HepG2 (cell line): ENCODE results near the gene TASP1. TPM values are rescaled to one million over a fixed set of nuclear protein-coding genes. Genes with fewer than 3 reads are reported as not detected.
A peak's percentile ranks its signal among the peaks of the same experiment; 100 is the strongest.

Experiments used
- ATF1 ChIP-seq: IDR thresholded peaks from 2 replicates; pipeline ENCODE4 v1.6.1; 2016; ENCODE audit warnings: mild to moderate bottlenecking, control low read depth
- GTF3A ChIP-seq: sonication (generic); formaldehyde crosslinking; conservative IDR thresholded peaks from 2 replicates; pipeline ENCODE4 v1.4.0; 2020; ENCODE audit warnings: mild to moderate bottlenecking, missing genetic modification reagents
- ZNF121 ChIP-seq: sonication (generic); formaldehyde crosslinking; IDR thresholded peaks from 2 replicates; pipeline ENCODE4 v1.5.0; 2020; ENCODE audit warnings: mild to moderate bottlenecking, missing genetic modification reagents
- ZNF768 ChIP-seq: sonication (generic); formaldehyde crosslinking; IDR thresholded peaks from 2 replicates; pipeline ENCODE4 v1.4.0; 2020; ENCODE audit warnings: missing genetic modification reagents
- ZNF790 ChIP-seq: sonication (generic); formaldehyde crosslinking; IDR thresholded peaks from 2 replicates; pipeline ENCODE4 v1.8.0; 2022; ENCODE audit warnings: missing genetic modification reagents, mild to moderate bottlenecking, borderline replicate concordance
- polyA plus RNA-seq, 8 experiments: library from polyadenylated mRNA; depleted of rRNA in 3 of 8; stranded (reverse) in 7 of 8; unstranded in 1 of 8; fragments of >200 nt; fragmentation: Illumina TruSeq in 4 of 8; extraction: Trizol in 4 of 8; gene quantifications; 2 replicates each; pipeline versions ENCODE4 v1.2.1 to v1.2.3, GENCODE V29; 2011 to 2016; ENCODE audit warnings: low read depth in 4 of 8, missing spikeins in 1 of 8, mixed read lengths in 1 of 8; ENCODE audit not compliant: insufficient read depth in 1 of 8
- total RNA-seq, 5 experiments: library from RNA; depleted of rRNA; stranded (reverse); fragments of >200 nt; fragmentation: Illumina TruSeq; extraction: Trizol; gene quantifications; 2 replicates each; pipeline ENCODE4 v1.2.3, GENCODE V29; 2016; ENCODE audit warnings: low read depth in 1 of 5
- TF ChIP-seq, protein P1 (sequence below): sonication (generic); formaldehyde crosslinking; IDR thresholded peaks from 2 replicates; pipeline ENCODE4 v1.4.0; 2020; ENCODE audit warnings: missing genetic modification reagents
- TF ChIP-seq, protein P2 (sequence below): sonication (generic); formaldehyde crosslinking; IDR thresholded peaks from 2 replicates; pipeline ENCODE4 v1.8.0; 2022; ENCODE audit warnings: missing genetic modification reagents, low read depth, mild to moderate bottlenecking, borderline replicate concordance
- TF ChIP-seq, protein P3 (sequence below): sonication (generic); formaldehyde crosslinking; IDR thresholded peaks from 2 replicates; pipeline ENCODE4 v1.8.0; 2022; ENCODE audit warnings: missing genetic modification reagents, mild to moderate bottlenecking, inconsistent platforms, borderline replicate concordance
- TF ChIP-seq, protein P4 (sequence below): sonication (generic); formaldehyde crosslinking; IDR thresholded peaks from 2 replicates; pipeline ENCODE4 v1.5.0; 2020; ENCODE audit warnings: mild to moderate bottlenecking, missing genetic modification reagents, borderline replicate concordance
- TF ChIP-seq, protein P5 (sequence below): sonication (generic); formaldehyde crosslinking; IDR thresholded peaks from 2 replicates; pipeline ENCODE4 v1.5.0; 2020; ENCODE audit warnings: missing genetic modification reagents
- TF ChIP-seq, protein P6 (sequence below): sonication (generic); formaldehyde crosslinking; IDR thresholded peaks from 2 replicates; pipeline ENCODE4 v1.8.1; 2023; ENCODE audit warnings: mild to moderate bottlenecking, missing genetic modification reagents
- TF ChIP-seq, protein P7 (sequence below): IDR thresholded peaks from 2 replicates; pipeline ENCODE4 v1.6.1; 2018; ENCODE audit warnings: missing genetic modification reagents, mild to moderate bottlenecking, missing compliant biosample characterization
- TF ChIP-seq, protein P8 (sequence below): sonication (generic); formaldehyde crosslinking; IDR thresholded peaks from 2 replicates; pipeline ENCODE4 v1.4.0; 2020; ENCODE audit warnings: missing genetic modification reagents

TASP1 gene
- total and polyA plus RNA-seq, 2 of the 13 experiments (the other 11 are each of a cell fraction or from before 2014, with no cell fraction given), result 10.0 to 25.2 TPM

DNA sequence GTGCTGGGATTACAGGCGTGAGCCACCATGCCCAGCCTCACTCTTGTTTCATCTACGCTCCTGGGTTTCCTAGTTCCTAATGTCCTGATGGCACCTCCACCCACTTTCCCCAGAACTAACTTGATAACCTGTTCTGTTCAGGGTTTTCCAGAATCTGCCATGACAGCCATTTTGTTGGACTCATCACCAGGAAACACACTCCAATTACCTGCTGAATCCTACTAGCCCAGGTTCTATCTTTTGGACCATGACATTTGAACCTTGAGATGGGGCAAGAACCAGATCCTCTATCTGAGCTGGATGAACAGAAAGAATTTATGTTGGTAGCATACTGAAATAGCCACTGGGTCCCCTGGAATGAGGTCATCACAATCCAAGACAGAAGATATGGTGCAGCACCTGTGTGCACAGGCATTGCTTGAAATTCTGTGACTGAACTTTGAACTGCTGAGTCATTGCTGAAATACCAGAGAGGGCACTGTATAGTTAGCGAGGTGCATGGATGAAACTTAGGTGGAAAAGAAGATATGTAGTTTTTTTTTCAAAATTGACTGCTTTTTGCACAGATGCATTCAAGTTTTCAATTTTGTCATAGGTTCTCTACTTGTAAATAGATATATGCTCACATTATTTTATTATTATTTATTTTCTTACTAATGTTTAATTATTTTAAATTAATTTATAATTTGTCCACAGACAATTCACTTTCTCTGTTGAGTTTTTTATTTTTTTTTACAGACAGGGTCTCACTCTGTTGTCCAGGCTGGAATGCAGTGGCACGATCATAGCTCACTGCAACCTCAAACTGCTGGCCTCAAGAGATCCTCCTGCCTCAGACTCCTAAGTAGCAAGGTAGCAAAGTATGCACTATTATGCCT is 42.8 kb upstream of the TASP1 start (continued):
- TF ChIP-seq, protein P1, sequence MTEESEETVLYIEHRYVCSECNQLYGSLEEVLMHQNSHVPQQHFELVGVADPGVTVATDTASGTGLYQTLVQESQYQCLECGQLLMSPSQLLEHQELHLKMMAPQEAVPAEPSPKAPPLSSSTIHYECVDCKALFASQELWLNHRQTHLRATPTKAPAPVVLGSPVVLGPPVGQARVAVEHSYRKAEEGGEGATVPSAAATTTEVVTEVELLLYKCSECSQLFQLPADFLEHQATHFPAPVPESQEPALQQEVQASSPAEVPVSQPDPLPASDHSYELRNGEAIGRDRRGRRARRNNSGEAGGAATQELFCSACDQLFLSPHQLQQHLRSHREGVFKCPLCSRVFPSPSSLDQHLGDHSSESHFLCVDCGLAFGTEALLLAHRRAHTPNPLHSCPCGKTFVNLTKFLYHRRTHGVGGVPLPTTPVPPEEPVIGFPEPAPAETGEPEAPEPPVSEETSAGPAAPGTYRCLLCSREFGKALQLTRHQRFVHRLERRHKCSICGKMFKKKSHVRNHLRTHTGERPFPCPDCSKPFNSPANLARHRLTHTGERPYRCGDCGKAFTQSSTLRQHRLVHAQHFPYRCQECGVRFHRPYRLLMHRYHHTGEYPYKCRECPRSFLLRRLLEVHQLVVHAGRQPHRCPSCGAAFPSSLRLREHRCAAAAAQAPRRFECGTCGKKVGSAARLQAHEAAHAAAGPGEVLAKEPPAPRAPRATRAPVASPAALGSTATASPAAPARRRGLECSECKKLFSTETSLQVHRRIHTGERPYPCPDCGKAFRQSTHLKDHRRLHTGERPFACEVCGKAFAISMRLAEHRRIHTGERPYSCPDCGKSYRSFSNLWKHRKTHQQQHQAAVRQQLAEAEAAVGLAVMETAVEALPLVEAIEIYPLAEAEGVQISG (CRISPR knock-in tag), result peak; percentile 67
- TF ChIP-seq GTF3A (CRISPR knock-in tag) (no peak; the same call in 1 of the 2 replicates), ZNF121 (CRISPR knock-in tag) (peak; percentile 86), ZNF790 (CRISPR knock-in tag) (no peak), ZNF768 (no peak; the same call in 1 of the 2 replicates), ATF1 (no peak)
- TF ChIP-seq, protein P2, sequence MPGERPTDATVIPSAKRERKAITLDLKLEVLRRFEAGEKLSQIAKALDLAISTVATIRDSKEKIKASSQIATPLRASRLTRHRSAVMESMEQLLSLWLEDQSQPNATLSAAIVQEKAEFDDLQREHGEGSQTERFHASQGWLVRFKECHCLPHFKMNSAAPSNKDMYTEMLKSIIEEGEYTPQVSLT, result no peak
- TF ChIP-seq, protein P3, sequence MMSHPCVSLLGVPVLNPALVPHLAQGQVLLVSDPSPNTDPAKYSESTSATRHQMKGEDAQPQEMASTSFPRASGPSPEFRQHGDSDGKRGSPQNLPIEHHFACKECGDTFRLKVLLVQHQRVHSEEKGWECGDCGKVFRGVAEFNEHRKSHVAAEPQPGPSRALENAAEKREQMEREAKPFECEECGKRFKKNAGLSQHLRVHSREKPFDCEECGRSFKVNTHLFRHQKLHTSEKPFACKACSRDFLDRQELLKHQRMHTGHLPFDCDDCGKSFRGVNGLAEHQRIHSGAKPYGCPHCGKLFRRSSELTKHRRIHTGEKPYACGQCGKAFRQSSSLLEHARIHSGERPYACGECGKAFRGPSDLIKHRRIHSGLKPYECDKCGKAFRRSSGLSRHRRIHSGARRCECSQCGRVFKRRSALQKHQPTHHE (CRISPR knock-in tag), result no peak
- TF ChIP-seq, protein P4, sequence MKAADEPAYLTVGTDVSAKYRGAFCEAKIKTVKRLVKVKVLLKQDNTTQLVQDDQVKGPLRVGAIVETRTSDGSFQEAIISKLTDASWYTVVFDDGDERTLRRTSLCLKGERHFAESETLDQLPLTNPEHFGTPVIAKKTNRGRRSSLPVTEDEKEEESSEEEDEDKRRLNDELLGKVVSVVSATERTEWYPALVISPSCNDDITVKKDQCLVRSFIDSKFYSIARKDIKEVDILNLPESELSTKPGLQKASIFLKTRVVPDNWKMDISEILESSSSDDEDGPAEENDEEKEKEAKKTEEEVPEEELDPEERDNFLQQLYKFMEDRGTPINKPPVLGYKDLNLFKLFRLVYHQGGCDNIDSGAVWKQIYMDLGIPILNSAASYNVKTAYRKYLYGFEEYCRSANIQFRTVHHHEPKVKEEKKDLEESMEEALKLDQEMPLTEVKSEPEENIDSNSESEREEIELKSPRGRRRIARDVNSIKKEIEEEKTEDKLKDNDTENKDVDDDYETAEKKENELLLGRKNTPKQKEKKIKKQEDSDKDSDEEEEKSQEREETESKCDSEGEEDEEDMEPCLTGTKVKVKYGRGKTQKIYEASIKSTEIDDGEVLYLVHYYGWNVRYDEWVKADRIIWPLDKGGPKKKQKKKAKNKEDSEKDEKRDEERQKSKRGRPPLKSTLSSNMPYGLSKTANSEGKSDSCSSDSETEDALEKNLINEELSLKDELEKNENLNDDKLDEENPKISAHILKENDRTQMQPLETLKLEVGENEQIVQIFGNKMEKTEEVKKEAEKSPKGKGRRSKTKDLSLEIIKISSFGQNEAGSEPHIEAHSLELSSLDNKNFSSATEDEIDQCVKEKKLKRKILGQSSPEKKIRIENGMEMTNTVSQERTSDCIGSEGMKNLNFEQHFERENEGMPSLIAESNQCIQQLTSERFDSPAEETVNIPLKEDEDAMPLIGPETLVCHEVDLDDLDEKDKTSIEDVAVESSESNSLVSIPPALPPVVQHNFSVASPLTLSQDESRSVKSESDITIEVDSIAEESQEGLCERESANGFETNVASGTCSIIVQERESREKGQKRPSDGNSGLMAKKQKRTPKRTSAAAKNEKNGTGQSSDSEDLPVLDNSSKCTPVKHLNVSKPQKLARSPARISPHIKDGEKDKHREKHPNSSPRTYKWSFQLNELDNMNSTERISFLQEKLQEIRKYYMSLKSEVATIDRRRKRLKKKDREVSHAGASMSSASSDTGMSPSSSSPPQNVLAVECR, result no peak
- TF ChIP-seq, protein P5, sequence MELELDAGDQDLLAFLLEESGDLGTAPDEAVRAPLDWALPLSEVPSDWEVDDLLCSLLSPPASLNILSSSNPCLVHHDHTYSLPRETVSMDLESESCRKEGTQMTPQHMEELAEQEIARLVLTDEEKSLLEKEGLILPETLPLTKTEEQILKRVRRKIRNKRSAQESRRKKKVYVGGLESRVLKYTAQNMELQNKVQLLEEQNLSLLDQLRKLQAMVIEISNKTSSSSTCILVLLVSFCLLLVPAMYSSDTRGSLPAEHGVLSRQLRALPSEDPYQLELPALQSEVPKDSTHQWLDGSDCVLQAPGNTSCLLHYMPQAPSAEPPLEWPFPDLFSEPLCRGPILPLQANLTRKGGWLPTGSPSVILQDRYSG (CRISPR knock-in tag), result no peak
- TF ChIP-seq, protein P6, sequence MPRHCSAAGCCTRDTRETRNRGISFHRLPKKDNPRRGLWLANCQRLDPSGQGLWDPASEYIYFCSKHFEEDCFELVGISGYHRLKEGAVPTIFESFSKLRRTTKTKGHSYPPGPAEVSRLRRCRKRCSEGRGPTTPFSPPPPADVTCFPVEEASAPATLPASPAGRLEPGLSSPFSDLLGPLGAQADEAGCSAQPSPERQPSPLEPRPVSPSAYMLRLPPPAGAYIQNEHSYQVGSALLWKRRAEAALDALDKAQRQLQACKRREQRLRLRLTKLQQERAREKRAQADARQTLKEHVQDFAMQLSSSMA (CRISPR knock-in tag), result peak; percentile 34; the same call in 1 of the 2 replicates
- TF ChIP-seq, protein P7, sequence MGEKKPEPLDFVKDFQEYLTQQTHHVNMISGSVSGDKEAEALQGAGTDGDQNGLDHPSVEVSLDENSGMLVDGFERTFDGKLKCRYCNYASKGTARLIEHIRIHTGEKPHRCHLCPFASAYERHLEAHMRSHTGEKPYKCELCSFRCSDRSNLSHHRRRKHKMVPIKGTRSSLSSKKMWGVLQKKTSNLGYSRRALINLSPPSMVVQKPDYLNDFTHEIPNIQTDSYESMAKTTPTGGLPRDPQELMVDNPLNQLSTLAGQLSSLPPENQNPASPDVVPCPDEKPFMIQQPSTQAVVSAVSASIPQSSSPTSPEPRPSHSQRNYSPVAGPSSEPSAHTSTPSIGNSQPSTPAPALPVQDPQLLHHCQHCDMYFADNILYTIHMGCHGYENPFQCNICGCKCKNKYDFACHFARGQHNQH (CRISPR knock-in tag), result peak; percentile 85
- TF ChIP-seq, protein P8, sequence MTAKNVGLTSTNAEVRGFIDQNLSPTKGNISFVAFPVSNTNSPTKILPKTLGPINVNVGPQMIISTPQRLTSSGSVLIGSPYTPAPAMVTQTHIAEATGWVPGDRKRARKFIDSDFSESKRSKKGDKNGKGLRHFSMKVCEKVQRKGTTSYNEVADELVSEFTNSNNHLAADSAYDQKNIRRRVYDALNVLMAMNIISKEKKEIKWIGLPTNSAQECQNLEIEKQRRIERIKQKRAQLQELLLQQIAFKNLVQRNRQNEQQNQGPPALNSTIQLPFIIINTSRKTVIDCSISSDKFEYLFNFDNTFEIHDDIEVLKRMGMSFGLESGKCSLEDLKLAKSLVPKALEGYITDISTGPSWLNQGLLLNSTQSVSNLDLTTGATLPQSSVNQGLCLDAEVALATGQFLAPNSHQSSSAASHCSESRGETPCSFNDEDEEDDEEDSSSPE, result no peak
